Breast epithelium (tissue), 4 donors: ENCODE data around the gene RNF19B. TPM values are rescaled to one million over a fixed set of nuclear protein-coding genes. Genes with fewer than 3 reads are reported as not detected.

ENCODE experiments used
- DNase-seq, 2 donors: peaks; one replicate each; pipeline ENCODE4 v3.0.0-alpha.2; 2019; ENCODE audit warnings: low spot score in 2 of 2
- H3K27ac ChIP-seq, 2 donors: fragments of 200-600 bp; sonication (generic) in 1 of 2; one replicate each; pipeline ENCODE4 v1.5.1; 2016 to 2019; ENCODE audit warnings: mild to moderate bottlenecking in 1 of 2
- H3K27me3 ChIP-seq, 2 donors: fragments of 200-600 bp; sonication (generic) in 1 of 2; one replicate each; pipeline versions ENCODE4 v1.5.1 to v1.6.0; 2017 to 2019; ENCODE audit warnings: control low read depth in 1 of 2, mild to moderate bottlenecking in 1 of 2
- H3K36me3 ChIP-seq: fragments of 200-600 bp; one replicate; pipeline ENCODE4 v1.5.1; 2019
- H3K4me1 ChIP-seq, 2 donors: fragments of 200-600 bp; sonication (generic); one replicate each; pipeline ENCODE4 v1.5.1; 2016 to 2019; ENCODE audit warnings: control low read depth in 1 of 2
- H3K4me3 ChIP-seq, 3 donors: fragments of 200-600 bp; sonication (generic); 1 replicate in 2 of 3; 2 replicates in 1 of 3; pipeline ENCODE4 v1.5.1; 2016 to 2019; ENCODE audit warnings: mild to moderate bottlenecking in 3 of 3, moderate library complexity in 2 of 3
- H3K9me3 ChIP-seq, 2 donors: fragments of 200-600 bp; sonication (generic) in 1 of 2; one replicate each; pipeline ENCODE4 v1.5.1; 2016 to 2019; ENCODE audit warnings: control low read depth in 1 of 2
- POLR2A ChIP-seq: fragments of 450-650 bp; IDR thresholded peaks from one replicate; pipeline ENCODE4 v1.6.1; 2016; ENCODE audit warnings: antibody characterized with exemption, mild to moderate bottlenecking, moderate library complexity
- POLR2AphosphoS5 ChIP-seq, 3 donors: sonication (generic); formaldehyde crosslinking; IDR thresholded peaks; one replicate each; pipeline ENCODE4 v1.6.1; 2017; ENCODE audit warnings: antibody characterized with exemption in 3 of 3
- intact Hi-C: fragments of 100-400 bp; cut with DNase I; formaldehyde crosslinking; loops from one replicate; pipeline ENCODE4 v1.15.1; 2023; ENCODE audit warnings: low total_unique reads
- total RNA-seq, 3 donors: library from RNA; depleted of rRNA; stranded (reverse); fragments of >200 nt; gene quantifications; one replicate each; pipeline ENCODE4 v1.1.0, GENCODE V29; 2016
- TF ChIP-seq, protein P1 (sequence below), 3 donors: fragments of 450-650 bp; IDR thresholded peaks; one replicate each; pipeline ENCODE4 v1.5.1; 2016 to 2017; ENCODE audit warnings: antibody characterized with exemption in 3 of 3, mild to moderate bottlenecking in 3 of 3, moderate library complexity in 3 of 3

The RNF19B gene
- total RNA-seq, 3 donors from 2014 or later, result 15.7 to 22.5 (median 16.7) TPM

DNA sequence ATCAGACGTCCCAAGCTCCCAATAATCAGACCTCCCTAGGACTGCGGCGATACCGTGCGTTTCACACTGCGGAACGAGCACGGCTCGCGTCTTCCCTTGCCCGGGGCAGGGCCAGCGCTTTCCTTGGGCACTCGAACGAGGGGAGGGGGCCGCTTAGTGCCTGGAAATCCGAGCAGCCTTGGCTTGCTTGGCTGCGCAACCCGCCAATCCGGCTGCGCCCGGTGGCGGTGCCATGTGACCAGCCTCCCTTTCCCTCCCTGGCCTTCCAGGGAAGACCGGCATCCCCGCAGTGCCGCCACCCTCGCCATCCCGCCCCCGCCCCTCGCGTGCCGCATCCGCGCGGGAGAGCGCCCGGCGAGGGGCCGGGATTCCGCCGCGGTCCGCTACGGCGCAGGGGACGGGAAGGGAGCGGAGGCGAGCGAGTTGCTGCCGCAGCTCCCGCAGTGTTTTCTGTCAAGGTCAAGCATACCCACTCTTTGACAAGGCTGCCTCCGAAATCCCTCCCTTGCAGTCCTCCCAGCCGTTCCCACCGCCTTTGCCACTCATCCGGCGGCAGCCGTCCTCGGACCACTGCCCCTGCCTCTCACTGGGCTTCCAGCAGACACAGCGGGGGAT lies 8.3 kb upstream of the RNF19B start:
- H3K9me3 ChIP-seq, result no peaks in the 10 kb centered on the region

DNA sequence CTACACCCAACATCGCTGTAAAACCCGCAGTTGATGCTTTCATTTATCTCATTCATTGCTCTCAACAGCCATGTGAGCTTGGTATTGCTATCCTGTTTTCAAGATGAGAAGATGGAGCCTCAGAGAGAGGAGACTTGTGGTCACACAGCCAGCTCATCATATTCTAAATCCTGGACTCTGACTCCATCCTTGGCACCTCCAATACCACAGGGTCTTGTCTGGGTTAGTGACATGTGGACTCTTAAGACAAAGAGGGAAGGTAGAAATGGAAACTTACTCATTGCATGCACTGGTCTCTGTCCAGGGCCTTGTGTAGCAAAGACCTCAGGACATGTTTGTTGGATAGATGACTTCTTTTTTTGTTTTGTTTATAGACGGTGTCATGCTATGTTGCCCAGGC lies 7.0 kb upstream of the RNF19B start:
- no peak for DNase-seq
- Histone ChIP-seq H3K36me3 (no peaks in the 10 kb centered on the region), H3K27me3 (no peaks in the 10 kb centered on the region), H3K9me3 (no peaks in the 10 kb centered on the region), H3K27ac (no peak overlapping the region), H3K4me1 (no peaks in the 10 kb centered on the region), H3K4me3 (no peak overlapping the region)
- TF ChIP-seq POLR2A (no peak), POLR2AphosphoS5 (IDR thresholded peaks at IDR 0.05) (no peak)
- TF ChIP-seq, protein P1, sequence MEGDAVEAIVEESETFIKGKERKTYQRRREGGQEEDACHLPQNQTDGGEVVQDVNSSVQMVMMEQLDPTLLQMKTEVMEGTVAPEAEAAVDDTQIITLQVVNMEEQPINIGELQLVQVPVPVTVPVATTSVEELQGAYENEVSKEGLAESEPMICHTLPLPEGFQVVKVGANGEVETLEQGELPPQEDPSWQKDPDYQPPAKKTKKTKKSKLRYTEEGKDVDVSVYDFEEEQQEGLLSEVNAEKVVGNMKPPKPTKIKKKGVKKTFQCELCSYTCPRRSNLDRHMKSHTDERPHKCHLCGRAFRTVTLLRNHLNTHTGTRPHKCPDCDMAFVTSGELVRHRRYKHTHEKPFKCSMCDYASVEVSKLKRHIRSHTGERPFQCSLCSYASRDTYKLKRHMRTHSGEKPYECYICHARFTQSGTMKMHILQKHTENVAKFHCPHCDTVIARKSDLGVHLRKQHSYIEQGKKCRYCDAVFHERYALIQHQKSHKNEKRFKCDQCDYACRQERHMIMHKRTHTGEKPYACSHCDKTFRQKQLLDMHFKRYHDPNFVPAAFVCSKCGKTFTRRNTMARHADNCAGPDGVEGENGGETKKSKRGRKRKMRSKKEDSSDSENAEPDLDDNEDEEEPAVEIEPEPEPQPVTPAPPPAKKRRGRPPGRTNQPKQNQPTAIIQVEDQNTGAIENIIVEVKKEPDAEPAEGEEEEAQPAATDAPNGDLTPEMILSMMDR (IDR thresholded peaks at IDR 0.05), result no peak
- intact Hi-C loops, result no loop called here

More for the DNA sequence above, 8.3 kb upstream of the RNF19B start:
- Histone ChIP-seq H3K27me3 (no peaks in the 10 kb centered on the region), H3K27ac (peak overlapping the region; percentile 35 to 41), H3K36me3 (no peaks in the 10 kb centered on the region), H3K4me1 (no peaks in the 10 kb centered on the region), H3K4me3 (peak overlapping the region; percentile 50 to 74 (median 56))
- intact Hi-C loops, result no loop called here
- peak; percentile 49 to 62 for DNase-seq
- TF ChIP-seq, protein P1 (IDR thresholded peaks at IDR 0.05), result no peak
- TF ChIP-seq POLR2AphosphoS5 (IDR thresholded peaks at IDR 0.05), result peak in 1 of 3 donors; percentile 11

DNA sequence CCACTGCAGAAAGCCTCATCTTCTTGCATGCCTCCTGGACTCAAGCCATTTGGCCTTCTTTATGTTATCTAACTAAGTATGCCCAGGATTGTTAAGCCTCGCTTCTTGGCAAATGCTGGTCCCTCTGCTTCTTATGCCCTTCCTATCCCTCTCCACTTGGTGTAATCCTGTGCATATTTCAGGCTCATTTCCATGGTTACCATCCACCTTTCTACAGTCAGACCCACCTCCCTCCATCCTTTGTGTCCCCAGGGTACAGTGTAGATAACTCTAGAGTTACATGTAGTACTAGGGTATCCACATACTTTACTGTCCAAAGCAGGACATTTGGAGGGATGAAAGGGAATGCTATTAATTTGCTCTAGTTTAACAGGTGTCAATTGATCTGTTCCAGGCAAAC lies 6.5 kb upstream of the RNF19B start:
- DNase-seq, result no peak
- Histone ChIP-seq H3K4me3 (no peak overlapping the region), H3K27me3 (no peaks in the 10 kb centered on the region), H3K4me1 (no peaks in the 10 kb centered on the region), H3K36me3 (no peaks in the 10 kb centered on the region), H3K27ac (no peak overlapping the region), H3K9me3 (no peaks in the 10 kb centered on the region)
- intact Hi-C loops, result no loop called here
- TF ChIP-seq, protein P1 (IDR thresholded peaks at IDR 0.05), result no peak
- TF ChIP-seq POLR2A, result no peak
- TF ChIP-seq POLR2AphosphoS5 (IDR thresholded peaks at IDR 0.05), result no peak

DNA sequence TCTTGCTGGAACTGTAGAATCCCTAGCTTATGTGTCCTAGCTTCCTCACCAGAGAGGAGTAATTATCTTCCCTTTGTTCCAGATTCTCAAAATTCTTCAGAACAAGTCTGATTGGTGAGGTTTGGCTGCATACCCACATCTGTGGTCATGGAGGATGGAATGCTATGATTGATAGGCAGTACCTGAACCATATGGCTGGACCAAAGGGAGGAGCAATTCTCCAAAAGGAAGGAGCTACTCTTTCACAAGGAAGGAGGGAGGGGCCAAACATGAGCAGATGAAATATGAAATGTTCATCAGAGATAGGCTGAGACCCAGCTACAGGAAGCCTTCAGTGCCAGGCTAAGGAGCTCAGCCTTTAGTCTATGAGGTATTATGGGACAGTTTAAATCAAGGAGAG lies 5.0 kb upstream of the RNF19B start:
- no peaks in the 10 kb centered on the region for H3K36me3 ChIP-seq
- intact Hi-C loops, result no loop called here
- no peaks in the 10 kb centered on the region for H3K9me3 ChIP-seq
- TF ChIP-seq POLR2A (no peak), POLR2AphosphoS5 (IDR thresholded peaks at IDR 0.05) (no peak)
- TF ChIP-seq, protein P1 (IDR thresholded peaks at IDR 0.05), result no peak
- H3K27ac ChIP-seq, result no peak overlapping the region
- H3K27me3 ChIP-seq, result no peaks in the 10 kb centered on the region
- no peak for DNase-seq
- H3K4me1 ChIP-seq, result no peaks in the 10 kb centered on the region
- no peak overlapping the region for H3K4me3 ChIP-seq

DNA sequence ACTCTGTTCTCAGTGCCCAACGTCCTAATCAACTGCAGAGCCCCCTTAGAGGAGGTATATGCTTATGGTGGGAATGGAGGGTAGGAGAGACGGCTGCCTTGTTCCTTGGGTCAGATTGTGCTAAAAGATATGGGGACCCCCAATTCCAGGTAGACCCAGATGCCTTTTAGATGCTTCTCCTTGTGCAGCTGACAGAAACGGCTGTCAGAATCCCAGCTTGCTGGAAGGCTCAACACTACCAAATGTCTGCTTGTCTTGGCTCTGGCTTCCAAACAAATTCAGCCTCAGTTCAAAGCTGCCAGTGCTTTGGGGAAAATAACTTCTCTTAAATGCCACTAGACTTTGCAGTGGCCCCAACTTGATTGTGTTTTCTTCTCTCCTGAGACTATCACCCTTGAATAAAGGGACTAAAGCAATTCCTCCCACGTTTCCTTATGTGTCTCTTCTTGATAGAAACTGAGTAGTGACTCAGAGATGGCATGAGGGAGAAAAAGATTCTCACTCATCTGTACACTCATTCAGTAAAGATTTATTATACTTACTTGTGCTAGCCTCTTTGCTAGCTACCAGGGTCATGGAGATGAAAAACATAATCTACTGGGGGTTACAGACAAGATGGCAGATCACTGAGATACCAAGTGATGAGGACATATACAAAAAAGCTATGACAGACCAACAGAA lies 3.4 kb upstream of the RNF19B start:
- no peak overlapping the region for H3K4me3 ChIP-seq
- H3K27me3 ChIP-seq, result no peaks in the 10 kb centered on the region
- no peak overlapping the region for H3K27ac ChIP-seq
- no peaks in the 10 kb centered on the region for H3K36me3 ChIP-seq
- DNase-seq, result no peak
- no peaks in the 10 kb centered on the region for H3K9me3 ChIP-seq
- TF ChIP-seq POLR2A (no peak), POLR2AphosphoS5 (IDR thresholded peaks at IDR 0.05) (no peak)
- TF ChIP-seq, protein P1 (IDR thresholded peaks at IDR 0.05), result no peak
- H3K4me1 ChIP-seq, result no peaks in the 10 kb centered on the region
- intact Hi-C loops, result no loop called here
